ENCODE data around the gene CD300LF.

DNA sequence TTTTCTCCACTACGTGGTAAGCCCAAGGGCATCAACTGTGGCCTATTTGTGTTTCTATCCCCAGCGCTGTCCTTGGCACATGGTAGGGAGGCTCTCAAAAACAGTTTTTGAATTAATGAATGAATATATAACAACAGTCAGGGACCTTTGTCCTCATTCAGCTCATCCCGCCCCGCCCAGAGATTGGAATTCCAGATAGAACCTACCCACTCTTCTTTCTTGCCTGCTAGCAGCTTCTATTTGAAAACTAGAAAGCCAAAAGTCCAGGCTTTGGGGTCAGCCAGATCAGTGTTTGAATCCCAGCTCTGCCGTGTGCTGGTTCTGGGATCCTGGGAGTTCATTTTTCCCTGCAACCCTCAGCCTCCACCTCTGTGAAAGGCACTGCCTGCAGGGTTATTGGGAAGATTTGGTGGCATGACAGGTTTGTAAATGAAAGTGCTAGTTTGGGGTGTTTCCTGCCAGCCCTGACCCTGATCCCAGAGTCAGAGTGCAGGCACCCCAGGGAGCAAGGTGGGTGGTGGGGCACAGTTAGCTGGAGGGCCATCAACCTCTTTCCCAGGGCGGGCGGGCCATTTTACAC, 40.2 kb upstream of the CD300LF start:
- TF ChIP-seq CTCF (IDR thresholded peaks at IDR 0.05) (no peak), POLR2A (IDR thresholded peaks at IDR 0.05) (no peak), POLR2AphosphoS5 (IDR thresholded peaks at IDR 0.05) (no peak), EP300 (IDR thresholded peaks at IDR 0.05; ENCODE audit: low read depth) (no peak)
